Central memory CD4-positive, alpha-beta T cell (primary cell): ENCODE measurements around the gene PPM1K.

Experiments
- DNase-seq: peaks from one replicate; pipeline ENCODE4 v3.0.0; 2022

The PPM1K gene

GRCh38 chr4:88216395-88216794 is 68.0 kb downstream of the PPM1K start:
- no peak for DNase-seq

GRCh38 chr4:88215351-88215750 is 69.0 kb downstream of the PPM1K start:
- no peak for DNase-seq

GRCh38 chr4:88212253-88212561 is 72.2 kb downstream of the PPM1K start:
- no peak for DNase-seq

- peak; percentile 47 for DNase-seq
These were observed 72.7 kb downstream of the PPM1K start for GRCh38 chr4:88211473-88212252.

GRCh38 chr4:88208156-88208555 is 76.2 kb downstream of the PPM1K start:
- no peak for DNase-seq
